Prostate gland (tissue), 2 donors: ENCODE data around the gene ARMH1. TPM values are rescaled to one million over a fixed set of nuclear protein-coding genes. Genes with fewer than 3 reads are reported as not detected.

ENCODE experiments used
- DNase-seq: peaks from one replicate; pipeline ENCODE4 v3.0.0-alpha.2; 2019; ENCODE audit warnings: low spot score
- H3K27ac ChIP-seq, 2 donors: fragments of 200-600 bp; sonication (generic); 2 replicates each; pipeline ENCODE4 v1.5.1; 2017 to 2019
- H3K27me3 ChIP-seq: fragments of 200-600 bp; sonication (generic); replicated peaks from 2 replicates; pipeline ENCODE4 v1.5.1; 2019; ENCODE audit not compliant: insufficient read depth
- H3K36me3 ChIP-seq, 2 donors: fragments of 200-600 bp; sonication (generic); 1 replicate in 1 of 2; 2 replicates in 1 of 2; pipeline versions ENCODE4 v1.5.1 to v1.8.1; 2017 to 2019
- H3K4me1 ChIP-seq: fragments of 200-600 bp; sonication (generic); replicated peaks from 2 replicates; pipeline ENCODE4 v1.5.1; 2019
- H3K4me3 ChIP-seq, 2 donors: fragments of 200-600 bp; sonication (generic); 2 replicates each; pipeline ENCODE4 v1.5.1; 2017 to 2019
- H3K9me3 ChIP-seq: fragments of 200-600 bp; sonication (generic); 2 replicates; pipeline ENCODE4 v1.5.1; 2017
- CTCF ChIP-seq, 4 experiments: fragments of 200-600 bp in 2 of 4; fragments of 450-650 bp in 2 of 4; sonication (generic) in 2 of 4; IDR thresholded peaks; 1 replicate in 3 of 4; 2 replicates in 1 of 4; pipeline ENCODE4 v1.5.1; 2016 to 2019; ENCODE audit warnings: antibody characterized with exemption in 4 of 4, mild to moderate bottlenecking in 2 of 4, moderate library complexity in 2 of 4
- POLR2A ChIP-seq: fragments of 450-650 bp; IDR thresholded peaks from one replicate; pipeline ENCODE4 v1.6.1; 2016; ENCODE audit warnings: antibody characterized with exemption, mild to moderate bottlenecking
- POLR2AphosphoS5 ChIP-seq: sonication (generic); formaldehyde crosslinking; IDR thresholded peaks from one replicate; pipeline ENCODE4 v1.6.1; 2017; ENCODE audit warnings: antibody characterized with exemption
- WGBS: methylation state at CpG from one replicate; pipeline ENCODE4 v1.1.5; 2018; 5-methylcytosine and 5-hydroxymethylcytosine counted together
- intact Hi-C: fragments of 100-400 bp; cut with DNase I; formaldehyde crosslinking; loops from one replicate; pipeline ENCODE4 v1.14.2; 2022
- total RNA-seq, 2 donors: library from RNA; depleted of rRNA; stranded (reverse); fragments of >200 nt; gene quantifications; one replicate each; pipeline ENCODE4 v1.1.0, GENCODE V29; 2016

Gene ARMH1
- total RNA-seq, 2 donors from 2014 or later = 1.0 to 3.6 TPM

- no peaks in the 10 kb centered on the region for H3K27me3 ChIP-seq
- no peak overlapping the region for H3K27ac ChIP-seq
- 86% methylated on average over 8 of the region's 8 CpGs for WGBS
- intact Hi-C loops = no loop called here
- H3K36me3 ChIP-seq = no peaks in the 10 kb centered on the region
- H3K4me3 ChIP-seq = no peak overlapping the region
- no peaks in the 10 kb centered on the region for H3K9me3 ChIP-seq
- TF ChIP-seq CTCF (IDR thresholded peaks at IDR 0.05) (no peak), POLR2A (no peak), POLR2AphosphoS5 (no peak)
- DNase-seq = no peak
- no peaks in the 10 kb centered on the region for H3K4me1 ChIP-seq
These were observed 11.4 kb downstream of the ARMH1 start for GRCh38 chr1:44685881-44686280.

- H3K4me1 ChIP-seq = no peaks in the 10 kb centered on the region
- TF ChIP-seq POLR2A (no peak), POLR2AphosphoS5 (no peak), CTCF (IDR thresholded peaks at IDR 0.05) (no peak)
- no peak for DNase-seq
- intact Hi-C loops = no loop called here
- no peak overlapping the region for H3K27ac ChIP-seq
- no peaks in the 10 kb centered on the region for H3K36me3 ChIP-seq
- H3K9me3 ChIP-seq = no peaks in the 10 kb centered on the region
- H3K4me3 ChIP-seq = no peak overlapping the region
- WGBS = 78% methylated on average over 12 of the region's 12 CpGs
- no peaks in the 10 kb centered on the region for H3K27me3 ChIP-seq
These were observed 14.4 kb downstream of the ARMH1 start for GRCh38 chr1:44688760-44689446.

GRCh38 chr1:44689447-44689765, 14.9 kb downstream of the ARMH1 start:
- no peaks in the 10 kb centered on the region for H3K9me3 ChIP-seq
- no peak for DNase-seq
- WGBS = 65% methylated on average over 3 of the region's 3 CpGs
- intact Hi-C loops = no loop called here
- H3K36me3 ChIP-seq = no peaks in the 10 kb centered on the region
- H3K4me3 ChIP-seq = no peak overlapping the region
- TF ChIP-seq POLR2A = no peak
- no peak overlapping the region for H3K27ac ChIP-seq
- H3K27me3 ChIP-seq = no peaks in the 10 kb centered on the region
- no peaks in the 10 kb centered on the region for H3K4me1 ChIP-seq

GRCh38 chr1:44693159-44693558, 18.6 kb downstream of the ARMH1 start:
- Histone ChIP-seq H3K36me3 (no peaks in the 10 kb centered on the region), H3K4me1 (no peaks in the 10 kb centered on the region), H3K9me3 (no peaks in the 10 kb centered on the region), H3K27ac (no peak overlapping the region), H3K4me3 (no peak overlapping the region), H3K27me3 (no peaks in the 10 kb centered on the region)
- TF ChIP-seq CTCF (IDR thresholded peaks at IDR 0.05) (no peak), POLR2A (no peak), POLR2AphosphoS5 (no peak)
- WGBS = 82% methylated on average over 2 of the region's 2 CpGs
- no peak for DNase-seq
- intact Hi-C loops = no loop called here

GRCh38 chr1:44693900-44694299, 19.4 kb downstream of the ARMH1 start:
- intact Hi-C loops = no loop called here
- Histone ChIP-seq H3K4me1 (no peaks in the 10 kb centered on the region), H3K36me3 (no peaks in the 10 kb centered on the region), H3K27ac (no peak overlapping the region), H3K27me3 (no peaks in the 10 kb centered on the region), H3K4me3 (no peak overlapping the region), H3K9me3 (no peaks in the 10 kb centered on the region)
- WGBS = over 99% methylated on average over 3 of the region's 3 CpGs
- DNase-seq = no peak
- TF ChIP-seq POLR2AphosphoS5 = no peak
- TF ChIP-seq CTCF (IDR thresholded peaks at IDR 0.05) = no peak
- no peak for TF ChIP-seq POLR2A
